ENCODE measurements around the gene MAD2L1BP.
"Not testable (repeated sequence)": the region's sequence is repeated elsewhere in the genome, so short reads cannot be mapped to it uniquely, and the experiment has no call there.

Gene MAD2L1BP

DNA sequence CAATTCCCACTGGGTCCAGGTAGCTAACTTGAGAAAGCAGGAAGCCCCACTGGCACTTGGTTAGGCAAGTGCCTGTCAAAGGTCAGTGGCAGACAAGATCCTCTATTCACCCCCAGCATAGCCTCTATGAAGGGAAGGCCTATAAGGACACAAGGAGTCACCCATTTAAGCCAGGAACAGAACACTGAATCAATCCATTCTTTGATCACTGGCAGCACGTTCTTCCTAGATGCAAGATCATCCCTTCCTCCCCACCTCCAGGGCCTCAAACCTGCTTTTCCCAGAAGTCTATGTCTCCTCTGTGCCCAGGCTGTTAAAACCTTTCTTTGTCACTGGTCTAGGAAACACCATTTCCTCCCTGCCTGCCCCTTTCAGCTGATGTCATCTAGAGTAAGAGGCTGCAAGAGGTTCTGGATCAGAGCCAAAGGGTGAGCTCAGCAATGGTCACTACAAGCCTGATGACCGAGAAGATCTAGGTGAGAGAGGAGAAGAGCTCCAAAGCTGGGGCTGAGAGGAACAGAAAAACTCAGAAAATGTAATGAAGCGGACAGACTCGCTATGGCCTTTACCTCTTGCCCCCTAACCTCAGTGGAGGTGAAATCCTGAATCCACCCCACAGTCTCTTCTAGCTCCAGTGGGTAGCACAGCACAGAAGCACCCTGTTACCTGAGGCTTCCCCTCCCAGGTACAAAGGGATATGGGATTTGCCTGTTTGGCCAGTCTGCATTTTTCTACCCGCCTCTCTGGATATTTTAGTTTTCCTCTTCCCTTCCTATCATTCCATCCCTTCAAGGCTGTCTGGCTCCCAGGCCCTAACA lies 8.4 kb upstream of the MAD2L1BP start:
- no peak for DNase-seq

DNA sequence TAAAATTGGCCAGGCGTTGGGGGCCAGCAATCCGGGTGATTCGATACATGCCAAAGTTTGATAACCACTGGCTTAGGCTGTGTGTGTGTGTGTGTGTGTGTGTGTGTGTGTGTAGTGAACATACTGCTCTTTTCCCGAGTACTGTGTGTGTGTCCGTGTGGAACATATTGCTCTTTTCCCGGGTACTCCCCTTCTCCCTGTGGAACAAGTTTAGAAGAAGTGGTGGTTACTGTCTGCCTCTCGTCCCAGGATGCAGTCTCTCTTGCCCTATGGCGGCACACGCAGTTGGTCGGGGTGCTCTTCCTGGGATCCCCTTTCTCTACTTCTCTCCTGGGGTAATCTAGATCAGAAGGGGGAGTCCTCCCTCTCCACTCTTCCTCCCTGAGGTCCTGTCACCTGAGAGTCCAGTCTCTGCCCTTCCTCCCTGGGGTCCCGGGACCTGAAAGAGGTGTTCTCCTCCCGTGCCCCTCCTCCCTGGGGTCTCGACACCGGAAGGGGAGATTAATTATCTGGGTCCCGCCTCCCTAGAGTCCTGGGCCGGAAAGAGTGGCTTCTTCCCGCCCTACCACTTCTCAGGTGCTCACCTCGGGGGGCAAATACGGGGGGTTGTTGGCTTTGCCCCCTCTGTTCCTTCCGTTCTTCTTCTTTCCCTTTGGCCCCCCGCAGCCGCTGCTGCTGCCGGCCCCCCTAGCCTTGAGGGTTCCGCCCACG lies 7.1 kb upstream of the MAD2L1BP start:
- DNase-seq: peak; percentile 38

DNA sequence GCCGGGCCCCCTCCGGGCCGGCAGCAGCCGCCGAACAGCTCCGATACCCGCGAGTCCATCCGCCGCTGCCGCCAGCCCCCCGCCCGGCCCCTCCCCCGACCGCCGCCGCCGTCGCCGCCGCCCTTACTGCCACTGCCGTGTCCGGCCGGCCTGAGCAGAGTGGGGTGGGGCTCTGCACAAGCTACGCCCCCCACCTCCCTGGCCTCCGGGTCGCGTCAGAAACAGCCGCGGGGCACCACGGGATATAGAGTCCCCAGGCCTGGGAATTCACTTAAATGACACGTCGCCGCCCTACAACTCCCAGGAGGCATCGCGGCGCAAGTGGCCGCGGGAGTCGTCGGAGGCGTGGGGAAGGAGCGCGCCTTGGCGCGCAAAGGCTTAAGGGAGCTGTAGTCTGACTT lies 6.5 kb upstream of the MAD2L1BP start, which contains the start of gene GTPBP2:
Gene GTPBP2, minus strand, starts transcription at position 161 of the 401 bp plus-strand sequence. Its CDS starts 102 bp downstream, at position 59.
- DNase-seq: peak; percentile 94

DNA sequence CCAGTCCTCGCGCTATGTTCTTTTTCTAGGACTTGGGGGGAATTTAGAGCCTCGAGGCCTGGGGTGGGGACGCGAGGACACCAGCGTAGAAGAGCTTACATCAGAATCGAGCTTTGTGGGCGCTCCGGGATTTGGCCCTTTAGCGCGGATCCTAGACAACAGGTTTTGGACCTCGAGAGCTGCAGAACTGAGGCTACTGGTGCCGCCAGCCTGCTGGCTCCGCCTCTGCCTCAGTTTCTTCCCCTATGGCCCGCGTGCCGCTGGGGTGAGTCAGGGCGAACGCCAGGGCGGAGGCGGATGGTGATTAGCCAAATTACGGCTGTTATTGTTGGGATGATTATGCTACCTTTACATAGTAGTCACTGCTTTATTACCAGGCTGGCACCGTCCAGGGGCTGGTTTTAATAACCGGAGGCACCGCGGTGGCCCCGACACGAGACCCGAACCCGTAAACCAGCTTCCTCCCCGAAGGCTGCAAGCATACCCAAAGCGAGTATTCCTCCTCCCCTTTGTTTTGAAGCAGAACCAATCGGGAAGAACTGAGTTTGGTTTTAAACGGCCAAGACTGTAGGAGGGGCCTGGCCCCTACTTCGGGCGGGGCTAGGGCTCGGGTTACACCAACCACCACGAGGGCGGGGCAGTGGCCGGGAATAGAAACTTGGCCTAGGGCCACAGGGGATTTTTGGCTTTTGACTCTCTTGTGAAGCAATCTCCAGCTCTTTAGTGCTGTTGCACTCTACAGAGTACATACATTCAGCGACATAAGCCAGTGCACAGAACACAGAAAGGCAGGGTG lies 5.9 kb upstream of the MAD2L1BP start:
- DNase-seq: peak; percentile 77

DNA sequence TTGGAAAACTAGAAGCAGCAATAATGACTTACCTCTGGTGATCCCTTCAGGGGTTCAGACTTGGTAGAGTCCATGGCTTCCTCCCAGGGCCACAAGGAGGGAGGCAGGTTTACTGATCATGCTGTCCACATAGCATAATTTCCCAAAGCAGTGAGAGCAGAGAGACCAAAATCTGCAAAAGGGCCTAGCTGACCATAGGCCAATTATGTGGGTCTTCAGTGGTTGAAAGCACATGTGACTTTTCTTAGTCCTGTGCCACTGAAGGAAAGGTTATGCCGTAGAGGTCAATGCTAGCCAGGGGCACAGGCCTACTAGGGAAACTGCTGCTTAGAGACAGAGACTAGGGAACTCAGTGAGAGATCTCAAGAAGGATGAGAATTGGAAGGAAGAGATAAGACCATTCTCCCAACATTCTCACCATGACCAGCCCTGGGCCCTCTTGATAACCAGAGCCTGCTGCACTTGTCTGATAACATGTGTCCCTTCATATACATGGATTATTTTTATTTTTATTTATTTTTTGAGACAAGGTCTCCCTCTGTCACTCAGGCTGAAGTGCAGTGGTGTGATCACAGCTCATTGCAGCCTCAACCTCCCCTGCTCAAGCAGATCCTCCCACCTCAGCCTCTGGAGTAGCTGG lies 4.5 kb upstream of the MAD2L1BP start:
- no peak for DNase-seq

DNA sequence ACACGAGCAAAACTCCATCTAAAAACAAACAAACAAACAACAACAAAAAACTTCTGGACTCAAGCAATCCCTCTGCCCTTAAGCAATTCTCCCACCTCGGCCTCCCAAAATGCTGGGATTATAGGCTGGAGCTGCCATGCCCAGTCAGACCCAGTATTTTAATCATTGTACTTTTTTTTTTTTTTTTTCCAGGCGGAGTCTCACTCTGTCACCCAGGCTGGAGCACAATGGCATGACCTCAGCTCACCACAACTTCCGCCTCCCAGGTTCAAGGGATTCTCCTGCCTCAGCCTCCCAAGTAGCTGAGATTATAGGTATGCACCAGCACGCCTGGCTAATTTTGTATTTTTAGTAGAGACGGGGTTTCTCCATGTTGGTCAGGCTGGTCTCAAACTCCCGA lies 2.6 kb upstream of the MAD2L1BP start:
- DNase-seq: not testable (repeated sequence)

DNA sequence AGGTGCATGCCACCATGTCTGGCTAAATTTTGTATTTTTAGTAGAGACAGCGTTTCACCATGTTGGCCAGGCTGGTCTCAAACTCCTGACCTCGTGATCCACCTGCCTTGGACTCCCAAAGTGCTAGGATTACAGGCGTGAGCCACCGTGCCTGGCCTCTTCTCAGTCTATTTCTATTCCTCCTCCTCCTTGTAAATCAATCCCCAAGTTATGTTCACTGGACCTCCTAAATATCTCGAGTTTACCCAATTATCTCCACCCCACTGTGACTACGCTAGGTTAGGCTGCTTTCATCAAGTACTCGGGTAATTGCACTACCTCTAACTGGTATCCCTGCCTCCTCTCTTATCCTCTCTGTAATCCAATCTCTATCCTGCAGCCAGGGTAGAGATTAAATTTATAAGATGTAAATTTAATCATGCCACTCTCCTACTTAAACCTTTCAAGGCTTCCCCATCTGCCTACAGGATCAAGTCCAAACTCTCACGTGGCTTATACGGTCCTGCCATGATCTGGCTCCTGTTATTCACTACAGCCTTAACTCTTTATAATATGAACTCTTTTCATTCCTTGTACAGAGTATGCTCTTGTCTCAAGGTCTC lies 837 bp upstream of the MAD2L1BP start:
- no peak for DNase-seq

DNA sequence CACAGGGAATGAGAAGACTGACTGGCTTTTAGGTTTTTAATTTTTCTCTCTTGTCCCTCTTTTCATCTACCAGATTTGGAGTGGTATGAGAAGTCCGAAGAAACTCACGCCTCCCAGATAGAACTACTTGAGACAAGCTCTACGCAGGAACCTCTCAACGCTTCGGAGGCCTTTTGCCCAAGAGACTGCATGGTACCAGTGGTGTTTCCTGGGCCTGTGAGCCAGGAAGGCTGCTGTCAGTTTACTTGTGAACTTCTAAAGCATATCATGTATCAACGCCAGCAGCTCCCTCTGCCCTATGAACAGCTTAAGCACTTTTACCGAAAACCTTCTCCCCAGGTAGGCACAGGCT lies 644 bp downstream of the MAD2L1BP start:
- no peak for DNase-seq

DNA sequence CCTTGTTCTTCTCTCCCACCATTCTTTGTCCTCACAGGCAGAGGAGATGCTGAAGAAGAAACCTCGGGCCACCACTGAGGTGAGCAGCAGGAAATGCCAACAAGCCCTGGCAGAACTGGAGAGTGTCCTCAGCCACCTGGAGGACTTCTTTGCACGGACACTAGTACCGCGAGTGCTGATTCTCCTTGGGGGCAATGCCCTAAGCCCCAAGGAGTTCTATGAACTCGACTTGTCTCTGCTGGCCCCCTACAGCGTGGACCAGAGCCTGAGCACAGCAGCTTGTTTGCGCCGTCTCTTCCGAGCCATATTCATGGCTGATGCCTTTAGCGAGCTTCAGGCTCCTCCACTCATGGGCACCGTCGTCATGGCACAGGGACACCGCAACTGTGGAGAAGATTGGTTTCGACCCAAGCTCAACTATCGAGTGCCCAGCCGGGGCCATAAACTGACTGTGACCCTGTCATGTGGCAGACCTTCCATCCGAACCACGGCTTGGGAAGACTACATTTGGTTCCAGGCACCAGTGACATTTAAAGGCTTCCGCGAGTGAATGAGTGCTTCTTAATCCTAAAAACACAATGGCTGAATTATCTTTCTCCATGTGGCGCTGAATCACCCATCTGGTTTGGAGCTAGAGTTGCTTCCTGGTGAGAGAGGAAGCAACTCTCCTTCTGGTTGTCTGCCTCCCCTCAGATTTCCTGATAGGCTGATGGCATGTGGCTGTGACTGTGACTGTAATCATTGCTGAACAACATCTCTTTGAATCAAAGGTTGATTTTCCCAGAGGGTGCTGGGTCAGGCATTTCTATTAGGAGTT lies 4.6 kb downstream of the MAD2L1BP start:
- DNase-seq: no peak

DNA sequence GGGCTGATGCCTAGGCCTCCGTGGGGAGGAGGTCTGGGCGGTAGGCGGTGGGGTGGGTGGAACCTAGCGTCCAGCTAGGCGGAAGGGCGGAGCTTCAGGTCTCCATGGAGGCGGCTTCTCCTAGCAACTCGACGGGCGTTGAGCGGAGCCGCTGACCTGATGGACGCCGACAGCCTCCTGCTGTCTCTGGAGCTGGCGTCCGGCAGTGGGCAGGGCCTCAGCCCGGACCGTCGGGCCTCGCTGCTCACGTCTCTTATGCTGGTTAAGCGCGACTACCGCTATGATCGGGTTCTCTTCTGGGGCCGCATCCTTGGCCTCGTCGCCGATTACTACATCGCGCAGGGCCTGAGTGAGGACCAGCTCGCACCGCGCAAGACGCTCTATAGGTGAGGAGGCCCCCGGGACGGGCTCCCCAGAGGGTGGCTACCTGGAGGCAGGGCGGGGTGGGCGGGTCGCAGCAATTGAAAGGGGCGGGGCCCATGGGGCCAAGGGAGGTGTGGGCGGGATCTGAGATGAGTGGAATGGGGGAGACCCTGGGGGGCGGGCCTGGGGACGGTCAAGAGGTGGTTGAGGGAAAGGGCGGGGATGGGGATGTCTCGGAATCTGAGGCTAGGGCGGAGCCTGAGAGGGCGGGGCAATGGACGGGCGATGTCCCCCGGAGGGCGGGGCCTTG lies 9.4 kb downstream of the MAD2L1BP start, which contains the start of gene RSPH9:
Gene RSPH9, plus strand, starts transcription at position 97 of the 673 bp plus-strand sequence. Its CDS starts 63 bp downstream, at position 160.
- DNase-seq: peak; percentile 42

DNA sequence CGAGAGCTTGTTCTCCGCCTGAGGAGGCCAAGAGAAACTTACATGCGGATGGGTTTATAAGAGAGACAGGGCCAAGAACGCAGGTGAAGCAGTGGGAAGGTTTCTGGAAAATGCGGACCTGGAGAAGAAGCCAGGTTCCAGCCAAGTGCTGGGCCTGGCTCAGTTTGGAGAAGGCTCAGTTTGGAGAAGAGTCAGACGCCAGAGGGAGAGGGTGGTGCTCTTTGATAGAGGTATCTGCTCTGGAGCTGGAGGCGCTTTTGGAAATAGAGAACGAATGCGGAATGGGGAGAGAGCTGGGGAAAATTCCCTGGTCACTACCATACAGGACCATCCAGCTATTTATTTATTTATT lies 9.9 kb downstream of the MAD2L1BP start:
- no peak for DNase-seq

DNA sequence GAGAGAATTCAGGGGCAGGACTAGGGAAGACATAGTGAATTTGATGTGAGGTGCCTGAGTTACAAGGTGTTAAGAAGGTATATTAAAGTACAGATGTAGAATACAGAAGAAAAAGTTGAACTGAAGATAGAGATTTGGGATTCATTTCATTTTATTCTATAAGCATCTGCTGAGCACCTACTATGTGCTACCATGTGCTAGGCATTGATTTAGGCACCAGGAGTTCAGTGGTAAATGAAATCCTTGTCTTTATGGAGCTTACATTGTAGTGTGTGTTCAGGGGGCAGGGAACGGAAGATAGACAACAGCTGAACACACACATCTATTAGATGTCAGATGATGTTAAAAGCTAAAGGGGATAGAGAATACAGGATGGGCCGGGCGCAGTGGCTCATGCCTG lies 12.0 kb downstream of the MAD2L1BP start:
- no peak for DNase-seq

DNA sequence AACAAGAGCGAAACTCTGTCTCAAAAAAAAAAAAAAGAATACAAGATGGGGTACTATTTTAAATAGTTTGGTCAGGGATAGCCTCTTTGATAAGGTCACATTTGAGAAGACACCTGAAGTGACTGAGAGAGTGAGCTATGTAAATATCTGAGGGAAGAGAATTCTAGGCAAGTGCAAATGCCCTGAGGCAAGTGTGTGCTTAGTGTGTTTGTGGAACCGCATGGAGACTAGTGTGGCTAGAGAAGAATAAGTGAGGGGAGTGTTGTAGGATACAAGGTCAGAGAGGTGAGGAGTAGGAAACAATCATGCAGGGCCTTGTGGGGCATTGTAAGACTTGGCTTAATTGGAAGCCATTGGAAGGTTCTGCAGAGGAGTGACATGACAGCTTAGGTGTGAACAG lies 12.6 kb downstream of the MAD2L1BP start:
- DNase-seq: no peak

DNA sequence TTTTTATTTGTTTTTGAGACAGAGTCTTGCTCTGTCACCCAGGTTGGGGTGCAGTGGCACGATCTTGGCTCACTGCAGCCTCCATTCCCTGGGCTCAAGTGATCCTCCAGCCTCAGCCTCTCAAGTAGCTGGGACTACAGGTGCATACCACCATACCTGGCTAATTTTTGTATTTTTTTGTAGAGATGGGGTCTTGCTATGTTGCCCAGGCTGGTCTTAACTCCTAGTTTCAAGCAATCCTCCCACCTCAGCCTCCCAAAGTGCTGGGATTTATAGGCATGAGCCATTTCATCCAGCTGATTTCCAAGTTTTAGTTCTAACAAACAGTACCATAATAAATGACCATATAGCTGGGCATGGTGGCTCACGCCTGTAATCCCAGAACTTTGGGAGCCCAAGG lies 17.2 kb downstream of the MAD2L1BP start:
- DNase-seq: not testable (repeated sequence)

DNA sequence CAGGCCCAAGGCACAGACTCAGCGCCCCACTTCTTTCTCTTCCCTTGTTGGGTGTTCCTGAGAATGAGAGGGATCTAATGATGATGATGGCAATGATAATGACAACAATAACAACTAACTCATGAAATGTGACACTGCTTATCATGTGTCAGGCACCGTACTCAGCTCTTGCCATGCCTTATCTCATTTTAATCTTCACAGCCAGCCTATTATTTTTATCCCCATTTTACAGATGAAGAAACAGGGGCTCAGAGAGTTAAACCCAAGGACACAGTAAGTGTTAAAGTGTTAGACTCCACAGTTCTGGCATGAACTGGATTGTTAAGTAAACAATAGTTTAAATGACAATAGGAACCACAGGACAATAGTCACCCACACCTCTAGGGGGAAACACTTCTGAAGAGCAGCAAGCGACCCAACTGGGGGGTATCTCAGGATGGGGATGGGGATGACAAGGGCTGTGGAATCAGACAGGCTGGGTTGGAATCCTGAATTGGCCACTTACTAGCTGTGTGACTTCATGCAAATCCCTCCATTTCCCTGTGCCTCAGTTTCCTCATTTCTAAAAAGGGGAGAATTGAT lies 21.7 kb downstream of the MAD2L1BP start:
- DNase-seq: no peak

DNA sequence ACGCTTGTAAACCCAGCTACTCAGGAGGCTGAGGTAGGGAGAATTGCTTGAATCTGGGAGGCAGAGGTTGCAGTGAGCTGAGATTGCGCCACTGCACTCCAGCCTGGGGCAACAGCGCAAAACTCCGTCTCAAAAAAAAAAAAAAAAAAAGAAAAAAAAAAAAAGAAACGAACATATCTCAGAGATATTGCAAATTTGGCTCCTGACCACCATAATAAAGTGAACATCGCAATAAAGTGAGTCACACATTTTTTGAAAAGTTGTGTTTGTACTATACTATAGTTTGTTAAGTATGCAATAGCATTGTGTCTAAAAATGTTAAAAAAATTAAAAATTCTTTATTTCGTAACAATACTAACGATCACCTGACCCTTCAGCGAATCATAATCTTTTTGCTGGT lies 22.5 kb downstream of the MAD2L1BP start:
- DNase-seq: no peak

DNA sequence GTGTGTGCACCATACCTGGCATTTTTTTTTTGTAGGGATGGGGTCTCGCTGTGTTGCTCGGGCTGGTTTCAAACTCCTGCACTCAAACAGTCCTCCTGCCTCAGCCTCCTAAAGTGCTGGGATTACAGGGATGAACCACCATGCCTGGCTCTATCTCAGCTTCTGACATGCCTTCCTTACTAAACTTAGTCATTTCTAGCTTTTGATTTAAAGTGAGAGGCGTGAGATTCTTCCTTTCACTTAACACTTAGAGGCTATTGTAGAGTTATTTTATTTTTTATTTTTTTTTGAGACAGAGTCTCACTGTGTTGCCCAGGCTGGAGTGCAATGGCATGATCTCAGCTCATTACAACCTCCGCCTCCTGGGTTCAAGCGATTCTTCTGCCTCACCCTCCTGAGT lies 27.3 kb downstream of the MAD2L1BP start:
- DNase-seq: not testable (repeated sequence)

DNA sequence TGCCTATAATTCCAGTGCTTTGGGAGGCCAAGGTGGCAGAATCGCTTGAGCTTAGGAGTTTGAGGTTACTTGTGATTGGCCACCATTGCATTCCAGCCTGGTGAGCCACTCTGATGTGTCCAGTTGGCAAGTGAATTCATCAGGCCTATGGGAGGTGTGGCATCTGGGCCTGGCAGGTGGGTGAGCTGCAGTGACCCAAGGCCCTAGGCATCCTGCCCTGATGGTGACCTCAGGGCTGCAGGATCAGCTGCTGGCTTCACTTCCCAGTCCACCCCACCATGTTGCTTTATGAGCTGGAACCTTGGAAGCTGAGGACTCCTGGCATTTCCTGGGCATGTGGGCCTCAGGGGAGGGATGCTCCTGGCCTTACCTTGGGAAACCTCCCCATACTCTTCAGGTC lies 29.7 kb downstream of the MAD2L1BP start:
- DNase-seq: no peak

DNA sequence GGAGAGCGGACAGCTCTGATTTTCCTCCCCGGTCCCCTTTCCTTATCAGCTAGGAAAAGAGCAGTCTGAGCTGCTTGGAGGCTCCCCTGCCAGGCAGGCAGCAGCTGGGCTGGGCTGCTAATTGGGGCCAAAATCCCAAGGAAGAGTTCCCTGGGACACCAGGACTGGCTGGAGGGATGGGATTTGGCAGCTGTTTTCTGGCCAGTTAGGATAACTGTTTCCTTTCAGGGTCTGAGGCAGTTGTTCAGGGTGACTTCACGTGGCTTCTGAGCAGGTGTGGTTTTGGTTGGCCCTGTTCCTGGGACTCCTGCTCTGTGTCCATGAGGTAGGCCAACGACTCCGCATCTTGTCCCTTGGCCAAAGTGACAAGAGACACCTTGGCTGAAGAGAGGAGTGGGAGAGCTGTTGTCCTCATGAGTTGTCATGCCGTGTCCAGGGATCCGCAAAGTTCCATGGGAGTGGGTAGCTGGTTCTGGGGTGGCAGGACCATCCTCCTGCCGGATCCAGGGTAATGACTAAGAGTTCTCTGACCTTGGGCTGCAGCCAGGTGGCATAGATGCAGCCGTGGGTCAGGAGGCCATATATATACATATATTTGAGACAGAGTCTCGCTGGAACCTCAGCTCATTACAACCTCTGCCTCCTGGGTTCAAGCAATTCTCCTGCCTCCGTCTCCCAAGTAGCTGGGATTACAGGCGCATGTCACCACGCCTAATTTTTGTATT lies 30.7 kb downstream of the MAD2L1BP start:
- no peak for DNase-seq
